DMS153 treated with DMSO at 0.1 percent for 48 hours (cell line): ENCODE measurements around the gene NTPCR.

ENCODE experiments used
- DNase-seq: peaks from one replicate; lab custom pipeline; 2025; ENCODE audit not compliant: unreplicated experiment; lab: John Stamatoyannopoulos, UW

NTPCR gene

GRCh38 chr1:233005703-233006102 lies 55.3 kb downstream of the NTPCR start:
- no peak for DNase-seq

GRCh38 chr1:233006108-233006507 lies 55.7 kb downstream of the NTPCR start:
- no peak for DNase-seq

GRCh38 chr1:233006541-233006973 lies 56.1 kb downstream of the NTPCR start:
- DNase-seq, result no peak

GRCh38 chr1:233010146-233010545 lies 59.7 kb downstream of the NTPCR start:
- no peak for DNase-seq

- DNase-seq, result no peak
Measured at GRCh38 chr1:233012021-233012420, 61.6 kb downstream of the NTPCR start.

- DNase-seq, result no peak
Measured at GRCh38 chr1:233015965-233016364, 65.6 kb downstream of the NTPCR start.

- DNase-seq, result no peak
Measured at GRCh38 chr1:233016798-233017197, 66.4 kb downstream of the NTPCR start.

- DNase-seq, result no peak
Measured at GRCh38 chr1:233019083-233019482, 68.7 kb downstream of the NTPCR start.

- DNase-seq, result no peak
Measured at GRCh38 chr1:233019778-233020325, 69.4 kb downstream of the NTPCR start.

- no peak for DNase-seq
Measured at GRCh38 chr1:233020426-233020825, 70.0 kb downstream of the NTPCR start.

GRCh38 chr1:233022246-233022645 lies 71.8 kb downstream of the NTPCR start:
- no peak for DNase-seq

- DNase-seq, result no peak
Measured at GRCh38 chr1:233024199-233024598, 73.8 kb downstream of the NTPCR start.

- DNase-seq, result no peak
Measured at GRCh38 chr1:233025157-233025556, 74.7 kb downstream of the NTPCR start.

- no peak for DNase-seq
Measured at GRCh38 chr1:233025567-233025966, 75.2 kb downstream of the NTPCR start.

GRCh38 chr1:233027046-233027445 lies 76.6 kb downstream of the NTPCR start:
- DNase-seq, result no peak

- DNase-seq, result no peak
Measured at GRCh38 chr1:233031521-233031920, 81.1 kb downstream of the NTPCR start.

- no peak for DNase-seq
Measured at GRCh38 chr1:233032916-233033315, 82.5 kb downstream of the NTPCR start.

GRCh38 chr1:233033361-233033760 lies 83.0 kb downstream of the NTPCR start:
- DNase-seq, result no peak
